CD4-positive, alpha-beta T cell treated with Interleukin-2 at 100 ng/mL for 4 hours (primary cell): ENCODE measurements around the gene UBASH3A.

ENCODE experiments used
- DNase-seq: peaks from one replicate; pipeline ENCODE4 v3.0.0-alpha.2; 2020; ENCODE audit warnings: low spot score

Gene UBASH3A, protein sequence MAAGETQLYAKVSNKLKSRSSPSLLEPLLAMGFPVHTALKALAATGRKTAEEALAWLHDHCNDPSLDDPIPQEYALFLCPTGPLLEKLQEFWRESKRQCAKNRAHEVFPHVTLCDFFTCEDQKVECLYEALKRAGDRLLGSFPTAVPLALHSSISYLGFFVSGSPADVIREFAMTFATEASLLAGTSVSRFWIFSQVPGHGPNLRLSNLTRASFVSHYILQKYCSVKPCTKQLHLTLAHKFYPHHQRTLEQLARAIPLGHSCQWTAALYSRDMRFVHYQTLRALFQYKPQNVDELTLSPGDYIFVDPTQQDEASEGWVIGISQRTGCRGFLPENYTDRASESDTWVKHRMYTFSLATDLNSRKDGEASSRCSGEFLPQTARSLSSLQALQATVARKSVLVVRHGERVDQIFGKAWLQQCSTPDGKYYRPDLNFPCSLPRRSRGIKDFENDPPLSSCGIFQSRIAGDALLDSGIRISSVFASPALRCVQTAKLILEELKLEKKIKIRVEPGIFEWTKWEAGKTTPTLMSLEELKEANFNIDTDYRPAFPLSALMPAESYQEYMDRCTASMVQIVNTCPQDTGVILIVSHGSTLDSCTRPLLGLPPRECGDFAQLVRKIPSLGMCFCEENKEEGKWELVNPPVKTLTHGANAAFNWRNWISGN

DNA sequence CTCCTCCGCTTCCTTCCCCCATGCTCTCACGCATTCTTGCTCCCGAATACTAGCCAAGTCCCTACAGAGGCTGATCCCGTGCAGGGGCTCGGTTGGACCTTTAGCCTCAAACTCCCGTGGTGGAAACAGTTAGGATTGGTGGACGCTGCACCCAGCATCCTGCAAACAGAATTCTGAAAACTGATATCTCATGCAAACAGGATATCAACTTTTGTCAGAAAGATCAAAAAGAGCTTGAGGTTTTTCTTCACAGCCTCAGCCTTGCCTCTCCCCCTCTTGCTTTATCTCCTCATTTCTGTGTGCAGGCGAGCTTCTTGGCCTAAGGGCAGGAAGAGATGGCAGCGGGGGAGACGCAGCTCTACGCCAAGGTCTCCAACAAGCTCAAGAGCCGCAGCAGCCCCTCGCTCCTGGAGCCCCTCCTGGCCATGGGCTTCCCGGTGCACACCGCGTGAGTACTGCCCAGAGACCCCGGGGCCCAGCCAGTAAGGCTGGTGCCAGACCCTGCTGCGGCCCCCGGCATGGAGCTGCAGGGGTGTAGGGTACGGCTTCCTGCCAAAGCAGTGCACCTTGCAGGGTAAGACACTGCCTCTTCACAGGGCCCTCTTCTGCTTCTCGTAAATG lies at the start of gene UBASH3A:
TSS of gene UBASH3A (plus strand) at position 292 of the 621 bp plus-strand sequence. CDS start at position 336, 44 bp downstream.
- peak; percentile 67 for DNase-seq

DNA sequence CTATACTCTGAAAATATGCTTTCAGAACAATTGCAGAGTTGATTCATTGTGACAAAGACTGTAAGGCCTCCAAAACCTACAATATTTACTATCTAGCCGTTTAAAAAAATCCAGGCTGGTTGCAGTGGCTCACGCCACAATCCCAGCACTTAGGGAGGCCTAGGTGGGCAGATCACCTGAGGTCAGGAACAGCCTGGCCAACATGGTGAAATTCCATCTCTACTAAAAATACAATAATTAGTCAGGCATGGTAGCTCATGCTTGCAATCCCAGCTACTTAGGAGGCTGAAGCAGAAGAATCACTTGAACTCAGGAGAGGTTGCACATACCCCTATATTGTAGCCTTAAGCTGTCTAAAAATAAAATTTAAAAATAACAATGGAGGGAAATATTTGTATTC lies 47.7 kb upstream of the UBASH3A start:
- no peak for DNase-seq

DNA sequence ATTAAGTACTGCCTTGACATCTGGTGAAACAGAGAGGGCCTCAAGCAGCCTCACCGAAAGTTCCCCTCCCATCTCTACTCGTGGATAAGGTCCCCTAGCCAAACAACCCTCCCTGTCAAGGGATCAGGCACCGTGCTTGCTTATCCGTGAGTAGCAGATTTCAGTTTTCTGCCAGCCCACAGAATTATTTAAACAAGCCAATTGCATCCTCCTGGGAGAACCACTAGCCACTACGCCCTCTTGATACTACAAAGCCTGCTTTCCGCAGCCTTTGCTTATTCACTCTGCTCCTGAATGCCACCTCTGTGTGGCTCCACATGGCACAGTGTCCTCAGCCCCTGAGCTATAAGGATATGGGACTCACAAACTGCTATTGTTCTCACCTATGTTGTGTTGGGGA lies 47.1 kb upstream of the UBASH3A start:
- DNase-seq = no peak

DNA sequence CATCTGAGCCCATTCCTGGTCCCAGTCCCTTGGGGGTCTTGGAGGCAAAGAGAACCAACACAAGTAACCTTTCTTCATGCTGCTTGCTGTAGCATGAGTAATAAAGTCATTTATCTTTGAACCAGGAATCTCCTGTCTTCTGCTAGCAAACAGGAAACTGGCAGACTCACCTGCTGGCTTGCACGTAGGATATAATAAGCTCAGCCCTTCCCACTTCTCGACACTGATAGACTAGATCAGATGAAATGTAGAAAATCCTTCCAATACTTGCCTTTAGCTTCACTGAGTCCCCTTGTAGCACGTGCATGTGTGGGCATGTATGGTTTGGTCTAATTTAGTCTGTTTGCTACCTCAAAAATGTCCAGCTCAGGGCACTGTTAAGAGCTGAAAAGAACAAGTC lies 46.4 kb upstream of the UBASH3A start:
- no peak for DNase-seq

DNA sequence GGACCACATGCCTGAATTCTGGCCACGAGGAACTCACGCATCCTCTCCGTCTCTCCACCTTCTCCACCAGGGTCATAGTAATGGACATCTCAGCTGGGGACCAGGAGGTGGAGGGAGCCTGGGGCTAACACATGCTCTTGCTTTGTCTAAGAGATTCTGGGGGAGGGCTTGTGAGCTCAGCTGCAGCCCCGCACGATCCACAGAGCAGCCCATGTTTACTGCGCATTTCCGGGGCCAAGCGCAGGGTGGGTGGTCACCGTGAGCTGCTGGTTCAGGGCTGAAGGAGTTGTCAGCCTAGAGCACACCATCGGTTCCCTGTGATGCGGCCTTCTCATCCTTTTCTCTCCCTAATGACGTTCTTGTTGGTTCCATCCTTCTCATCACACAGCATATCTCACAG lies 45.4 kb upstream of the UBASH3A start:
- no peak for DNase-seq

DNA sequence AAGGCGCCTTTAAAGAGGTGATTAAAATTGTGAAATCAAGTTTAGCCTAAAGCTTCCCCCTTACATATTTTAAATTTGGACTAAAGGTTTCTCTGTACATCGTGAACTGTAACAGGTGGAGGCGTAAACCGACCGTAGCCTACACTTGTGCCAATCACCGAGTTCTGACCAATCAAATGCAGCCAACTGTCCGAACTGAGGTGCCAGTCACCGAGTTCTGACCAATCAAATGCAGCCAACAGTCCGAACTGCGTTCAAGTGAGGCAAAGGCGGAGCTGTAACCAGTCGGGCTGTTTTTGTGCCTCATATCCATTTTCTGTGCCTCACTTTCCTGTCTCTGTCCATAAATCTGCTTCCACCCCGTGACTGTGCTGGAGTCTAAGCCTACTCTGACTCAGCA lies 44.8 kb upstream of the UBASH3A start:
- DNase-seq = no peak

DNA sequence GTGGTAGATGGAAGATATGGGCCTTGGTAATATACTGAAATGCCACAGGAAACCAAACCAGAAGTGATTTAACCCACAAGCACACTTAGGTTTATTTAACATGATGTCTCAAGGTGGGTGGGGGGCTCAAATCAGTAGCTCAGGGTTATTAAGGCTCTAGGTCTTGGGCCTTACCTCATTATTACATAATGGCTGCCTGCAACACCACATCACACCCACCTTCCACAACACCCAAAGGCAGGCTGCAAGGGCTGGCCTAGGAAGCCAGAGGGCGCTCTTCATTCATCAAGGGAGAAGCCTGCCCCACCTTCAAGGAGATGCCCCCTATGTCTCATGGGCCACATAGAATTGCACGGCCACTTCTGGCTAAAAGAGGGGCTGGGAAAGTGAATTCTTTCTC lies 43.4 kb upstream of the UBASH3A start:
- no peak for DNase-seq

DNA sequence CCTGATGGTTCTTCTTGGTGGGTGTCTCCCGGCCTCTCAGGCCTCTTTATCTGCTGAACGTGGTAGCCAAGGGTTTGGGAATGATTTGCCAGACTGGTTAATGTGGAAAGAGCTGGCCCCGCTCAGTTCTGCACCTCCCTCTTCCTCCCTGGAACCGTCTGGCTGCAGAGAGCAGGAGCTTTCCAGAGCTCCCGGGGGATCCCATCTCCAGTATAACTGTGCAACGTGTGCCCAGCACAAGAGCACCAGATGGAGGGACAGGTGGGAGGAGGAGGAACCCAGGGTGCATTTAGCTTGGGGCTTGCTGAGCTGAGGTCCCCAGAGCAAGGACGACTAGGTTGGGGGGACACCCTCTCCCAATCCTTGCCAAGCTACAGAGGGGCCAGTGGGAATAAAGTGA lies 42.4 kb upstream of the UBASH3A start:
- no peak for DNase-seq

DNA sequence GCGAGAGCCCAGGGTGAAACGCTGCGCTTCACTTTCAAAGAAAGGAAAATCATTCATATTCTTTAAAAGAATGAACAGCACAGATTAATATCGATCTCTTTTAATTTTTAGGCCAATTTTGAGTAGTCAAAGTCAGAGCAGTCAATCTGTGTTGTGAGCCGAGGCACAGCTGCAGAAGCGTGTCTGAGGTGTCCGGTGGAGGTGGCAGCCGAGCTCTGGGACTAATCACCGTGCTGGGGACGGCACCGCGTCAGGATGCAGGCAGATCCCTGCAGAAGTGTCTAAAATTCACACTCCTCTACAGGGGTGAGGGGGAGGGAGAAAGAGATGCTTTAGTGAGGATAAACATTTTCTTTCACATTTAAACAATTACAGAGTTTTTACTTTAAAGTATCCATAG lies 41.5 kb upstream of the UBASH3A start:
- DNase-seq = no peak

DNA sequence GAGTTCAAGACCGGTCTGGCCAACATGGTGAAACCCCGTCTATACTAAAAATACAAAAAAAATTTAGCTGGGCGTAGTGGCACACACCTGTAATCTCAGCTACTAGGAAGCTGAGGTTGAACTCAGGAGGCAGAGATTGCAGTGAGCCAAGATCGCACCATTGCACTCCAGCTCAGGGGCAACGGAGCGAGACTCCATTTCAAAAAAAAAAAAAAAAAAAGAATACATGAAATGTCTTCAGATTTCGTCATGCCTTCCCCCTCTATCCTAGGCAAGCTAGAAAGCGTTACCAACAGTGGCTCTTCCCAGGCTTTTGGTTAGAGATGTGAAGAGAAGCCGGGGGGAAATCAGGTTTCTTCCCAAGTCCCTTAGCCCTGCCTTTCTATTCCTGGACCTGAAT lies 41.0 kb upstream of the UBASH3A start:
- no peak for DNase-seq

DNA sequence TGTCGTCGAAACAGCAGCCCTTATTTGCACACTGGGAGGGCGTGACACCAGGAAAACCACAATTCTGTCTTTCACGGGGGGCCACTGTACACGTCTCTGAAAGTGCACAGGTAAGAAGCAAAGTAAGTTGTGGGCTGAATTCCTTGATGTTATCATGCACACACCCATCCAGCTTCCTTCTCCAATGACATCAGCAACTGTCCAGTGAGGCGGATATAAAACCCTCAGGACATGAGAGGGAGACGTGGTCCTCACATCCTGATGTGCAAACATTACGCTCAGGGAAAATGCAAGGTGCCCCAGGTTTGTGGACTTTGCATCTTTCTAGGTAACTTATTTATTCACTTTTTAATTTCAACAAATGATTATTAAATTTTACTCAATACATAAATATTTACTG lies 40.4 kb upstream of the UBASH3A start:
- no peak for DNase-seq

DNA sequence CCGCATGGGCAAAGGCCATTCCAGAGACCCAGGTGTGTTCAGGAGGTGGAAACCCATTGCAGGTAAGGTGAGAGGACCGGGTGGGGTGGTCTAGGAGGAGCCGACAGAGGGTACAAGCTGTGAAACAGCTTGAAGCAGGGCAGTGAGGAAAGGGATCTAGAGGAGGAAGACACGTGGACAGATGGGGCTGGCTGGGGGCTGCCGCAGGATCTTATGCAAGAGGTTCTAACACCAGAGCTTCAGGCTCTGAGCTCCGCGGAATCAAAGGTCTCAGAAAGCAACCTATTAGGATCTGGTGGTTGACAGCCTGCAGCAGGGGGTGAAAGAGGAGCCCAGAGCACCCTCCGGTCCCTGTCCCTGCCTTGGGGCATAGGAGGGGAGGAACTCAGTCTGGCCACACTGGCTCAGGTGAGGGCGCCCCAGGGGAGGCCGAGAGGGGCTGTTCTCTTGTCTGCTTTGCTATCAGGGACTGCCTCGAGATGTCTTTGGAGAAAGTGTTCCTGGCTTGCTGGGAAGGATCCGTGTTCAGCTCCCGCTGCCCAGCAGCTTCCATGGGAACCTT lies 39.3 kb upstream of the UBASH3A start:
- no peak for DNase-seq

DNA sequence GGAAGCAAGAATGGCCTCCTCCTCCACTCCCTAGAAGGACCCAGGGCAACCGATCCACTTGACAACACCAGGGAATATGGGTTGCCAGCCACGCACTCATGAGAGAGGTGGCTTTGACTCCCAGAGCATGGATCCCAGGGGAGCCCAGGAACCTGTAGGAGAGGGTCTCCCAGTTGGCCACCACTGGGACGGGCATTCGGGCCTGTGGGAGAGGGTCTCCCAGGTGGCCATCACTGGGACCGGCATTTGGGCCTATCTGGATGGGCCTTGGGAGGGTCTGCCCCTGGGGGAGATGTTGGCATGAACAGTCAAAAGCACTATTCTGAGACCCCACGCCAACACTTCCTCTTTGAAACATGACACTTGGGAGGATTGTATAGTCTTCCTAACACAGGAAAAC lies 37.9 kb upstream of the UBASH3A start:
- no peak for DNase-seq

DNA sequence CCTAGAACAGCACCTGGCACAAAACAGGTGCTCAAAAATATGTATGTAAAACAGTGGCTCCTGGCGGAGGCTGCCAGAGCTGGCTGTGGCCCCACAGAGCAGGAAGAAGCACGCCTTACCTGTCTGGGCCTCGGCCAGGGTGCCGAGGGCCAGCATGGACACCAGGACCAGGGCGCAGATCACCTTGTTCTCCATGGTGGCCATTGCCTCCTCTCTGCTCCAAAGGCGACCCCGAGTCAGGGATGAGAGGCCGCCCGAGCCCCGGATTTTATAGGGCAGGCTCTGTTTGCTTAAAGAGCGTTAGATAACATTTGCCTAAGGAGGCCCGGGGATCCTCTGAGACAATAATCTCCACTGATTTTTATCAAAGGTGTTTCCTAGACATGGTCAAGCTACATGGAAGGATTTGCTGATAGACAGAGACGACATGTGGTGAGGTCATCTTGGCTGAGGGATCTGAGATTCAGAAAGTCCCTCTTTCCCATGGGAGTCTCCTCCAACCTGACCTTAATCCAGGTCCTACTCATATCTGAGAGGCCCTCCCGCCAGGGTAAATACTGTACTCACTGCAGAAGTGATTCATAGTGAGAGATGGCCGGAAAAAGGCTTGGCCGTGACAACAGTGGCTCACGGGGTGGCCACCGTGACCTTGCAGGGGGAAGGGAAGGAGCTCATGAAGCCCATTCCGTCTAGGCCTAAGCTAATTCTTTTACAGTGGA lies 37.3 kb upstream of the UBASH3A start, which contains the start of gene TFF1:
TSS of gene TFF1 (minus strand) at position 244 of the 719 bp plus-strand sequence. CDS start at position 204, 40 bp downstream.
- DNase-seq = no peak

DNA sequence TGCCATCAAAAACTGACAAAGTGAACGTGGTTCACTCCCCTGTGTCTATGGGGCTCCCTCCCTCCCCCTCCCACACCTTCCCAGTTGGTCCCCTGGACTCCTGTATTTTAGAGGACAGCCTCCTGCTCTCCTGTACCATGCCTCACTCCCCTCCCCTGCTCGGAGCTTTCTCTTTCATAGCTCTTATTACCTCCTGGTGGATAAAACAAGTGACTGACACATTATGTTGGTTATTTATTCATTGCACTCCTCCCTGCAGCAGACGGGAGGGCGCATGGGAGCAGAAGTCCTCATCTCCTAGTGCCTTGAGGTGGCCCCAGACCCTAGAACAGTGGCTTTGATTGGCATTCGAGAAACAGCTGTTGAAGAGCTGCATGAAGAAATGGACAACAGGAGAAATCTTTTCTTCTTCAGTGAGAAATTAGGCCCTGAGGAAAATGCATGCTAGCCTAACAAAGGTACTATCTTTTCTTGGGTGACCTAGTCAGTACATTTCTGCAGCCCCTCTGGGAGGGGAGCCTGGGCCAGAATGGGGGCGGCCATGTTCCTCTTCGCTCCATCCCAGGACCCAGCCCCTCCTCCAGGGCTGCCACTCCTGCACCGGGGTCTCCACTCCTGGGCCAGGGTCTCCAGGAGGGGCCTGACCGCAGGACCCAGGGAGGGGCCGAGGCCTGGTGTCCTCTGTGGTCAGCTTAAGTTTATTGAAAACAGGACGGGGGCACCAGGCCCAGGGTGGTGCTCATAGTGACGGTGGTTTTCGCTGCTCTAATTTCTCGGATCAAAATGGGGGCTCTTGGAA lies 36.1 kb upstream of the UBASH3A start:
- DNase-seq = no peak

DNA sequence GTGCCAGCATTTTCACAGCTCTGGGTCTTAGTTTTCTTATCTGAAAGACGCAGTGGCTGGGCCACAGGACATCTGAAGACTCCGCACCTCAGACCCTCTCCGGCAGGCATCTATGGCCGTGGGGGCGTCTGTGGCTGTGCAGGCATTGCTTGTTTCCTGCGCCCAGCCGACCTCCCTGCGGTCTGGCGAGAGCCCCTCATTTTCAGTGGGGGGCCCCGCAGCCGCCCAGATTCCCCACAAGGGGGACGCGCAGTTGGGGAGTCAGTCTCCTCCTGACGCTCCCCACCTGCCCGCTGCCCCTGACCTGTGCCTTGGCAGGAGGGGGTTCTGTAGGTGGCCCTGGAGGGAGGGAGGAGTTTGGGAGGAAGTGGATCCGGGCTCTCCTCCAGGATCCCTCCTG lies 33.9 kb upstream of the UBASH3A start:
- DNase-seq = no peak

DNA sequence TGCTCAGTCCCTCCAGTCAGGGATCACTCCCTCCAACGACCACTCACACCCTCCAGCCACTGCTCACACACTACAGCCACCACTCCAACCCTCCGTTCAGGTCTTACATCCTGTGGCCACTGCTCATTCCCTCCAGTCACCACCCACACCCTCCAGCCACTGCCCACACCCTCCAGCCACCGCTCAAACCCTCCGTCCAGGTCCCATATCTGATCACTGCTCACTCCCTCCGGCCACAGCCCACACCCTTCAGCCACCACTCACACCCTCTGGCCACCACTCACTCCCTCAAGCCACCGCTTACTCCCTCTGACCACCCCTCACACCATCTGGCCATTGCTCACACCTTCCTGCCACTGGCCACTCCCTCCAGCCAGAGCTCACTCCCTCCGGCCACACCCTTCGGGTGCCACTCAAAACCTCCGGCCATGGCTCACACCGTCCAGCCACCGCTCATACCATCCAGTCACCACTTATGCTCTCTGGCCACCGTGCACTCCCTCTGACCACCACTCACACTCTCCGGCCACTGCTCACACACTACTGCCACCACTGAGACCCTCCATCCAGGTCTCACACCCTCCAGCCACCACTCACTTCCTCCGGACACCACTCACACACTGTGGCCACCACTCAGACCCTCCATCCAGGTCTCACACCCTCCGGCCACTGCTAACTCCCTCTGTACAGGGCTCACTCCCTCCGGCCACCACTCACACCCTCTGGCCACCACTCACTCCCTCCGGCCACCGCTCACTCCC lies 32.6 kb upstream of the UBASH3A start:
- DNase-seq = no peak

DNA sequence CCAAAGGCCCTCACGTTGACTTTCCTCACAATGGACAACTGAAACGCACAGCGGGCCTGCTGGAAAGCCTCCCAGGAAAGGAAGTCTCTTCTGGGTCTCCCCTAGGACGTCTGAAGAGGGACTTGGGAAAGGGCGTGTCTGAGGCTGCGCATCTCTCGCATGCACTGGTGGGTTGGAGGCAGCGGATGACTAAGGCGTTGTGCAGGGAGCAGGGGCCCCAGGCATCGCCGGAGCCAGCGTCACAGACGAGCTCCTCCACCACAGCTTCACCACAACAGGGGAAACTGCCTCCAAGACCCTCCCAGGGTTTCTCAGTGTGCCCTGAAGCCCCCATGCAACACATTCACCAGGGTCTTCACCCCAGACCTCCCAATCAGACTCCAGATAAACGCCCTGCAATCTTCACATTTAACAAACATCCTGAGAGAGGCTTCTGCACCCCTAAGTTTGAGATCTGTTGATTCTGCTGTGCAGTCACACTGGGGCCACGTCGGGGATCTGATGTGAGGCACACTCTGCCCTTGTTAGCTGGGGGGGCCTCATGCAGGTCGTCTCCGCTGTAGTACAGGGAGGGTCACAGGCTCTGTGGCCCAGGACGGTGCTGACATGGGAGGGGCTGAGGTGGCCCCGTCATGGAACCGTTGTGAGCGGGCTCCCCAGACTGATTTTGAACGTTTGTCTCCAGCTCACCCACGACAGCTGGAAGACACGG lies 30.4 kb upstream of the UBASH3A start:
- DNase-seq = no peak

DNA sequence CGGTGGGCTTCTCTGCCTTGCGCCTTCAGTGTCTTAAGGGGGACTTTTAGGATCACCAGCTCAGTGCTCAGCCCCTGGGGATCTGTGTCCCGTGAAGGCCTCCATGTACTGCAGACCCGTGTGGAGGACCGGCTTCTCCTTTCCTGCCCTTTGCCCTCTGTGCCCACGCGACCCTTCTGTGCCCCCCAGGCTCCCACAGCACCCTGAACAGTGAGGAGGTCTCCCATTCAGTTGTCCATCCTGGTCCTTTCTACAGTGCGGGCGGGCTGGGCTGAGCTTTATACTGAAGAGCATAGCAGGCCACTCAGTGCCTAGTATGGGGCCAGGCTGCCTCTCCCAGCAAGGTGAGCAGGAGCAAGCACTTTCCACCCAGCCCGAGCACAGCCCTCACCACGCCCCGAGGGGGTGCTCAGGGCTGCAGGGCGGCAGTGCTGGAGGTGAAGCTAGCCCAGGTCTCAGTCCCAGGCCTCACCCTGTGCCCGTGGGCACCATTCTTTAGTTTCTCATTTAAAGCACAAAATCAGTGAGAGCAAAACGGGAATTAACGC lies 29.7 kb upstream of the UBASH3A start:
- DNase-seq = no peak

DNA sequence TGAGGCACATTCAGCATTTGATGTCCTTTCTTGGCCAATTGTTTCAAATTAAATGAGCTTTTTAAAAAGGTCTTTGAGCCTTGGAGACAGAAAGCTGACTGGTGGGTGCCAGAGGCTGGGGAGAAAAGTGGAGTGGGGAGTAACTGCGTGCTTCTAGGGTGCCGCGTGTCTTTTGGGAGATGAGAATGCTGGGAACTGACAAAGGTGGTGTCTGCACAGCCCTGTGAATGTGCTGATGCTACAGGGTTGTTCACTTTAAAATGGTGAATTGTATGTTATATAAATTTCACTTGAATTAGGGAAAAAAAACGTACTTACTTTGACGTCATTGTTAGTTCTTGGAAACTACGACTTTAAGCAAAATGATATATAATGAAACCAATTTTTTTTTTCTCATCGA lies 29.2 kb upstream of the UBASH3A start:
- no peak for DNase-seq
